Measurements from ENCODE around the gene ADAMTS15.
A peak's percentile ranks its signal among the peaks of the same experiment; 100 is the strongest.

The ADAMTS15 gene

DNA sequence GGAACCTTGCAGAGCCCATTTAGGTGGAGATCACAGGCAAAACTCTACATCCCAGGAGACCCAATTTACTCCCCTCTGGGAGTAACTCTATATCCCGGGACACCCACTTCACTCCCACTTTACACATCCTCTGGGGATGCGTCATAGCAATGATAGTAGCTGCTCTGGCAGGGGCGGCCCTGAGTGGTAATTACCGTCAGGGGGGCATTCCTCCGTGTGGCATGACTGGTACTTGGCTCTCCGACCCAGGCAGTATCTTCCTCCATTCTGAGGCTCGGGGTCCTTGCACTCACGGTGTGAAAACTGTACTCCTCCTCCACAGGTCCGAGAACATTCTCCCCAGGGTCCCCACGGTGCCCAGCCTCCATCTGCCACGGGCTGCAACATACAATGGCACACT is 37.2 kb upstream of the ADAMTS15 start:
- H3K4me3 ChIP-seq (ENCODE audit: low read depth, low read length) = no peak overlapping the region
- no peak for DNase-seq (ENCODE audit: low read depth)
- no peak for TF ChIP-seq CTCF (conservative IDR thresholded peaks at IDR 0.05; ENCODE audit: low read depth, low read length)

DNA sequence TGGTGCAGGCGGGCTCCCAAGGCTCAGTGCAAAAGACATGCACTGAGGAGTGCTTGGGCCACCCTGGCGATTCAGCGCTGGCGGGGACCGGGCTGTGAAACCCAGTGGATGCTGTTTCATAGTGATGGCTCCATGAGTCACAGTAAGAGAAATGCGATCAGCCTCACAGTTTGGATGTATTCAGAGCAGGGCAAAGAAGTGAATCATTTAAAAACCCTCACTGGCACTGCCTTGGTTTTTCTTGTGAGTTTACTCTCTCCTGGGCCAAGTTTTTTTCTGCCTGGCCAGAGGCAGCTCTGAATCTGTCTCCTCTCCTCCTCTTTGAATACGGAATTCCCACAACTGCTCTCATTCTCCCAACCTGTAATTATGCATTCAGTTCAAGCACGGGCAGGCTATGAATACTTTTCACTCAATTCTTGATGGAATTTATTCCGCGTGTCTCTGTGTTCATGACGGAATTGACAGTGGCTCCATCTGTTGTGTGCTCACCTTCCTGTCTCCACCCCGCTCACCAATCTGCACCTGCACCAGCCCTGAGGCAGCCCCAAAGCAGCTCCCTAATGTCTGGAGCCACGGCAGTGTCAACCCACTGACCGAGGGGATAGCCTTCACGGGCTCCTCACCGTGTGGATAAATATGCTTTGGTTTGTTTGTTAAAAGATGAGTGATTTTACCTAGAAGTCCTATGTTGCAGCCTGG is 34.9 kb upstream of the ADAMTS15 start:
- peak; percentile 58 for DNase-seq (ENCODE audit: low read depth)
- H3K4me3 ChIP-seq (ENCODE audit: low read depth, low read length) = no peak overlapping the region
- TF ChIP-seq CTCF (conservative IDR thresholded peaks at IDR 0.05; ENCODE audit: low read depth, low read length) = no peak

GRCh38 chr11:130414107-130415080 is 34.1 kb upstream of the ADAMTS15 start:
- no peak for TF ChIP-seq CTCF (conservative IDR thresholded peaks at IDR 0.05; ENCODE audit: low read depth, low read length)
- no peak overlapping the region for H3K4me3 ChIP-seq (ENCODE audit: low read depth, low read length)
- no peak for DNase-seq (ENCODE audit: low read depth)

GRCh38 chr11:130415731-130416529 is 32.5 kb upstream of the ADAMTS15 start:
- no peak for TF ChIP-seq CTCF (conservative IDR thresholded peaks at IDR 0.05; ENCODE audit: low read depth, low read length)
- DNase-seq (ENCODE audit: low read depth) = no peak
- no peak overlapping the region for H3K4me3 ChIP-seq (ENCODE audit: low read depth, low read length)

DNA sequence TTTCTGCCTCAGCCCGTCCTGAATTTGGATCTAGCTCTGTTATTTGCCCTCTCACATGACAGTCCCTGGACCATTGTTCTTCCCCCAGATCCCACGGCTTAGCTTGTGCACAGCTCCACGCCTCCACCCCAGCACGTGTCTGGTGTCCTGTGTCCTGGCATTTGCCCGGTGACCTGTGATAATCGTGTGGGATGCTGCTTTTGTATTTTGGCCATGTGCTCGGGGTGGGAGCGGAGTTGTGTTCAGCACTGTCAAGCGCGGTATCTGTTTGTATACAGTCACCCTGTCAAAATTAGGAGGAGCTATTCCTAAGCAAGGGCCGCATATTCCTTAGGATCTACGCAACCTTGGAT is 31.9 kb upstream of the ADAMTS15 start:
- DNase-seq (ENCODE audit: low read depth) = no peak
- no peak for TF ChIP-seq CTCF (conservative IDR thresholded peaks at IDR 0.05; ENCODE audit: low read depth, low read length)
- H3K4me3 ChIP-seq (ENCODE audit: low read depth, low read length) = no peak overlapping the region

- TF ChIP-seq CTCF (conservative IDR thresholded peaks at IDR 0.05; ENCODE audit: low read depth, low read length) = no peak
- DNase-seq (ENCODE audit: low read depth) = no peak
- H3K4me3 ChIP-seq (ENCODE audit: low read depth, low read length) = no peak overlapping the region
Measured at GRCh38 chr11:130416906-130417305, 31.5 kb upstream of the ADAMTS15 start.
